Brain microvascular endothelial cell (primary cell): Measurements from ENCODE around the gene TGM5.
"Not testable (repeated sequence)": the region's sequence is repeated elsewhere in the genome, so short reads cannot be mapped to it uniquely, and the experiment has no call there.

ENCODE experiments used
- DNase-seq: peaks from one replicate; pipeline ENCODE4 v3.0.0-alpha.2; 2020
- H3K27ac ChIP-seq: fragments of 250-450 bp; sonication (Bioruptor Pico); 2 replicates; pipeline ENCODE4 v1.5.1; 2020; ENCODE audit warnings: mild to moderate bottlenecking, moderate library complexity
- H3K27me3 ChIP-seq: fragments of 250-450 bp; sonication (Bioruptor Pico); replicated peaks from 2 replicates; pipeline ENCODE4 v1.5.1; 2020; ENCODE audit warnings: mild to moderate bottlenecking
- H3K36me3 ChIP-seq: fragments of 250-450 bp; sonication (Bioruptor Pico); replicated peaks from 2 replicates; pipeline ENCODE4 v1.5.1; 2020; ENCODE audit warnings: mild to moderate bottlenecking
- H3K4me3 ChIP-seq: 2 replicates; pipeline ENCODE4 v1.5.1; 2011; ENCODE audit warnings: low read depth, mild to moderate bottlenecking, control low read depth, low read length, moderate library complexity
- in situ Hi-C: cut with HindIII; loops from 2 replicates; pipeline ENCODE4 v1.10.0; 2017; ENCODE audit warnings: low sequenced_read_pairs, low pct_ligation_motif_present
- TF ChIP-seq, protein P1 (sequence below): IDR thresholded peaks from 2 replicates; pipeline ENCODE4 v1.5.1; 2011; ENCODE audit warnings: low read depth, mild to moderate bottlenecking, moderate library complexity, low read length, control low read depth, inconsistent platforms; ENCODE audit errors: missing control alignments

TGM5 gene

DNA sequence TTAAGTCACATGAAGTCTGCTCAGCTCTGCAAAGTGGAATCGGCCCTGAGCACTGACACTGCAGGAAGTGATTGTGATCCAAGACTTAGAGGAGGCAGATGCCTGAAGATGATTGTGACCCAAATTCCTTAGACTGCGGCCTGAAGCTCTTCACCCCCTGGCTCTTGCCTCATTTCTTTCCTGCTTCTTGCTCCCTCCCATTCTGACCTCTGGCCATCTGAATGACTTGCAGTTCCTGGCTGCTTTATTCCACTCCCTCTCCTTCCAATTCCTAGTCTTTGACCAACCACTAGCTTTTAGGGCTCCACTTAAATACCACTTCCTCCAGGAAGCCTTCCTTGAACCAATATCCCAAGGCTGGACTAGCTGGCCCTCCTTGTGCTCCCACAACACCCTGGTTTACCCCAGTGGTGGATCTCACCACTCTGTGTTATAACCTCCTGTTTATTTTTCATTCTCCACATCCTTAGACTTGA, 36.0 kb downstream of the TGM5 start:
- in situ Hi-C loops, result no loop called here
- Histone ChIP-seq H3K27ac (no peak overlapping the region), H3K4me3 (no peak overlapping the region), H3K27me3 (peaks cover 16% of the 10 kb centered on the region), H3K36me3 (no peaks in the 10 kb centered on the region)
- DNase-seq, result no peak
- TF ChIP-seq, protein P1, sequence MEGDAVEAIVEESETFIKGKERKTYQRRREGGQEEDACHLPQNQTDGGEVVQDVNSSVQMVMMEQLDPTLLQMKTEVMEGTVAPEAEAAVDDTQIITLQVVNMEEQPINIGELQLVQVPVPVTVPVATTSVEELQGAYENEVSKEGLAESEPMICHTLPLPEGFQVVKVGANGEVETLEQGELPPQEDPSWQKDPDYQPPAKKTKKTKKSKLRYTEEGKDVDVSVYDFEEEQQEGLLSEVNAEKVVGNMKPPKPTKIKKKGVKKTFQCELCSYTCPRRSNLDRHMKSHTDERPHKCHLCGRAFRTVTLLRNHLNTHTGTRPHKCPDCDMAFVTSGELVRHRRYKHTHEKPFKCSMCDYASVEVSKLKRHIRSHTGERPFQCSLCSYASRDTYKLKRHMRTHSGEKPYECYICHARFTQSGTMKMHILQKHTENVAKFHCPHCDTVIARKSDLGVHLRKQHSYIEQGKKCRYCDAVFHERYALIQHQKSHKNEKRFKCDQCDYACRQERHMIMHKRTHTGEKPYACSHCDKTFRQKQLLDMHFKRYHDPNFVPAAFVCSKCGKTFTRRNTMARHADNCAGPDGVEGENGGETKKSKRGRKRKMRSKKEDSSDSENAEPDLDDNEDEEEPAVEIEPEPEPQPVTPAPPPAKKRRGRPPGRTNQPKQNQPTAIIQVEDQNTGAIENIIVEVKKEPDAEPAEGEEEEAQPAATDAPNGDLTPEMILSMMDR, result no peak

DNA sequence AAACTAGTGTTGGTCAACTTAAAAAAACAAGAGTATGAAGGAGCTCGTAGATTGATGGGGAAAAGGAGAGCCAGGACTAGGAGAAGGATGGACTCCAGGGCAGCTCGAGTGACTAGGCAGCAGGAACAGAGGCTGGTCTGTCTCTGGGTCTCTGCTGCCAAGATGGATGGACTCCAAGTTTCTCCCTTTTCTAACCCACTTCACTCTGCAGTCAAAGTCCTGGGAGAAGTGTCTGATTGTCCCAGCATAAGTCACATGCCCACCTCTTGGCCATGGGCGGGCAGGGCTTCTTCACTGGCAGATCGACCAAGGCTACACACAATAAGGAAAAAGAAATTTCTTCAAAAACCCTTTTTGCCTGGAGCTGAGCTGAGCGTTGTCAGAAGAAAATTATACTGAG, 36.8 kb downstream of the TGM5 start:
- Histone ChIP-seq H3K27me3 (peaks cover 11% of the 10 kb centered on the region), H3K4me3 (no peak overlapping the region), H3K36me3 (no peaks in the 10 kb centered on the region), H3K27ac (no peak overlapping the region)
- TF ChIP-seq, protein P1, result no peak
- in situ Hi-C loops, result no loop called here
- DNase-seq, result no peak

DNA sequence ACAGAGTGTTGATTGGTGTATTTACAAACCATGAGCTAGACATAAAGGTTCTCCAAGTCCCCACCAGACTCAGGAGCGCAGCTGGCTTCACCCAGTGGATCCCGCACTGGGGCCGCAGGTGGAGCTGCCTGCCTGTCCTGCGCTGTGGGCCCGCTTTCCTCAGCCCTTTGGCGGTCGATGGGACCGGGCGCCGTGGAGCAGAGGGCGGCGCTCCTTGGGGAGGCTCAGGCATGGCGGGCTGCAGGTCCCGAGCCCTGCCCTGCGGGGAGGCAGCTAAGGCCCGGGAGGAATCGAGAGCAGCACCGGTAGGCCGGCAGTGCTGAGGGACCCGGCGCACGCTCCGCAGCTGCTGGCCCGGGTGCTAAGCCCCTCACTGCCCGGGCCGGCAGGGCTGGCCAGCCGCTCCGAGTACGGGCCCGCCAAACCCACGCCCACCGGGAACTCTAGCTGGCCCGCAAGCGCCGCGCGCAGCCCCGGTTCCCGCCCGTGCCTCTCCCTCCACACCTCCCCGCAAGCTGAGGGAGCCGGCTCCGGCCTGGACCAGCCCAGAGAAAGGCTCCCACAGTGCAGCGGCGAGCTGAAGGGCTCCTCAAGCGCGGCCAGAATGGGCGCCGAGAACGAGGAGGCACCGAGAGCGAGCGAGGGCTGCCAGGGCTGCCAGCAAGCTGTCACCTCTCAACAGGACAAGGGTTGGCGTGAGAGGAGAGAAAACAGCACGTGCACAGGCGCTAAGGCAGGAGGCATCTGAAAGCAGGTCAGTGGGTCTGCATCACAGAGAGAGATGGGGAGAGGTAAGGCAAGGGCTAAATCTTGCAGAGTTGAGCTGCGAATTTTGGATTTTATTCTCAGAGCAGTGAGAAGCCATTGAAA, 40.1 kb downstream of the TGM5 start:
- Histone ChIP-seq H3K4me3 (no peak overlapping the region), H3K27ac (no peak overlapping the region), H3K27me3 (peaks cover 4% of the 10 kb centered on the region), H3K36me3 (no peaks in the 10 kb centered on the region)
- DNase-seq, result no peak
- TF ChIP-seq, protein P1, result no peak
- in situ Hi-C loops, result no loop called here

DNA sequence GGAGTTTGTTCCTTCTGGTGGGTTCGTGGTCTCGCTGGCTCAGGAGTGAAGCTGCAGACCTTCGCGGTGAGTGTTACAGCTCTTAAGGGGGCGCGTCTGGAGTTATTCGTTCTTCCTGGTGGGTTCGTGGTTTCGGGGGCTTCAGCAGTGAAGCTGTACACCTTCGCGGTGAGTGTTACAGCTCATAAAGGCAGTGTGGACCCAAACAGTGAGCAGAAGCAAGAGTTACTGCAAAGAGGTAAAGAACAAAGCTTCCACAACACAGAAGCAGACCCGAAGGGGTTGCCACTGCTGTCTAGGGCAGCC, 40.8 kb downstream of the TGM5 start:
- H3K27me3 ChIP-seq, in situ Hi-C loops, DNase-seq, H3K4me3 ChIP-seq, H3K36me3 ChIP-seq, H3K27ac ChIP-seq: not testable (repeated sequence)

DNA sequence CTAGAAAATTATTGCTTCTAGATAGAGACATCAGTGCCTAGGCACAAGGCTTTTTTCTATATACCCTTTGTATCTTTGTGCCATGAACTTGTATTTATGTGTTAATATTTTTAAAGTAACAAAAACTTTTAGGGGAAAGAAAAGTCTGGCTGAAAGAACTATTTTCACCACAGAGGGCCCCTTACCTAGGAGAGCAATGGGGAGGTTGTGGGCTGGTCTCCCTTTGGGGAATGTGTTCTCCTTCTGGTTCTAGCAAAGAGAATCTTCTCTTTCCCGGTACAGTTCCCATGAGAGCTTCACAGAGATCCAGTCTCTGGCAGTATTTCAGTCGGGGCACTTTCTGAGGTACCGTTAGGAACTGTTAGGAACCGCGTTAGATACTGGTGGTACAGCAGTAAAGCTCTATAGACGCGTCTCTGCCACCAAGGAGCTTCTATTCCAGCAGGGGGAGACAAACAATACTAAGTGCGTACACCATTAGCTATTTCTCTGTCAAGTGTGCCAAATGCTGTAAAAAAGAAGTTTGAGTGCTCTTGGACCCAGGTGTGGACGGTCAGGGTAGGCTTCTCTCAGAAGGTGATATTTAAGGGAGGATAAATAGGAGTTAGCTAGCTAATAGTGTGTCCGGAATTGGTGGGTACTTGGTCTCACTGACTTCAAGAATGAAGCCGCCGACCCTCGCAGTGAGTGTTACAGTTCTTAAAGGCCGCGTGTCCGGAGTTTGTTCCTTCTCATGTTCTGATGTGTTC, 41.4 kb downstream of the TGM5 start:
- peak; percentile 50 for DNase-seq
- TF ChIP-seq, protein P1, result peak; percentile 90
- Histone ChIP-seq H3K27ac (no peak overlapping the region), H3K4me3 (no peak overlapping the region), H3K27me3 (peaks cover 4% of the 10 kb centered on the region), H3K36me3 (no peaks in the 10 kb centered on the region)
- in situ Hi-C loops, result no loop called here

DNA sequence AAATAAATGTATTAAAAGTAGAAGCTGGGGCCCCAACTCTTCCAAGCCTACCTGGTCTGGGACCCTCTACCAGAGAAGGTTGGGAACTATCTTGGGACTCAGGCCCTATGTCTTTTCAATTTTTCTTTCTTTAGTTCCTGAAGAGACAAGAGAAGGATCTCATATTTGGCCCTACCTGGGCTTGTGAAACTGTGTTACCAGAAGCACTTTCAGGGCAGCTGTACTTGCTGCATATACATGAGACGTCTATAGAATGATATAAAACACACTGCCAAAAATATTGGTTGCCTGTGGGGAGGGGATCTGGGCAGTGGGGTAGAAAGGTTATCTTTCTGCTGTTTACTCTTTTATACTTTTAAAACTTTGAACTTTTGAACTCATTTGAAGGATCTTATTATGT, 45.3 kb downstream of the TGM5 start:
- TF ChIP-seq, protein P1, result no peak
- H3K27ac ChIP-seq, result no peak overlapping the region
- H3K4me3 ChIP-seq, result no peak overlapping the region
- no peak for DNase-seq
- peaks cover 2% of the 10 kb centered on the region for H3K27me3 ChIP-seq
- no peaks in the 10 kb centered on the region for H3K36me3 ChIP-seq
- in situ Hi-C loops, result no loop called here
